Astrocyte (in vitro differentiated cells and primary cell): ENCODE results near the gene RPL18.

ENCODE experiments used
- EZH2 ChIP-seq: IDR thresholded peaks from 2 replicates; pipeline ENCODE4 v1.6.1; 2012; ENCODE audit warnings: mild to moderate bottlenecking, low read length, inconsistent platforms; ENCODE audit not compliant: insufficient read depth
- TF ChIP-seq, protein P1 (sequence below): IDR thresholded peaks from 2 replicates; pipeline ENCODE4 v1.5.1; 2011; ENCODE audit warnings: low read depth, mild to moderate bottlenecking, inconsistent platforms, low read length, moderate library complexity; ENCODE audit not compliant: insufficient read depth

GRCh38 chr19:48623556-48624066 lies 4.6 kb upstream of the RPL18 start:
- TF ChIP-seq, protein P1, sequence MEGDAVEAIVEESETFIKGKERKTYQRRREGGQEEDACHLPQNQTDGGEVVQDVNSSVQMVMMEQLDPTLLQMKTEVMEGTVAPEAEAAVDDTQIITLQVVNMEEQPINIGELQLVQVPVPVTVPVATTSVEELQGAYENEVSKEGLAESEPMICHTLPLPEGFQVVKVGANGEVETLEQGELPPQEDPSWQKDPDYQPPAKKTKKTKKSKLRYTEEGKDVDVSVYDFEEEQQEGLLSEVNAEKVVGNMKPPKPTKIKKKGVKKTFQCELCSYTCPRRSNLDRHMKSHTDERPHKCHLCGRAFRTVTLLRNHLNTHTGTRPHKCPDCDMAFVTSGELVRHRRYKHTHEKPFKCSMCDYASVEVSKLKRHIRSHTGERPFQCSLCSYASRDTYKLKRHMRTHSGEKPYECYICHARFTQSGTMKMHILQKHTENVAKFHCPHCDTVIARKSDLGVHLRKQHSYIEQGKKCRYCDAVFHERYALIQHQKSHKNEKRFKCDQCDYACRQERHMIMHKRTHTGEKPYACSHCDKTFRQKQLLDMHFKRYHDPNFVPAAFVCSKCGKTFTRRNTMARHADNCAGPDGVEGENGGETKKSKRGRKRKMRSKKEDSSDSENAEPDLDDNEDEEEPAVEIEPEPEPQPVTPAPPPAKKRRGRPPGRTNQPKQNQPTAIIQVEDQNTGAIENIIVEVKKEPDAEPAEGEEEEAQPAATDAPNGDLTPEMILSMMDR = no peak
- no peak for TF ChIP-seq EZH2
